BJ (cell line): ENCODE data around the gene DCAF5. TPM values are rescaled to one million over a fixed set of nuclear protein-coding genes. Genes with fewer than 3 reads are reported as not detected.

ENCODE experiments used
- CTCF ChIA-PET: fragments of 350-600 bp; formaldehyde crosslinking; extraction: SDS; loops from one replicate; lab custom pipeline; 2021; ENCODE audit warnings: antibody characterized with exemption, inconsistent platforms; lab: Yijun Ruan, JAX
- POLR2A ChIA-PET: fragments of 300-600 bp; sonication (Branson Sonifier 250); formaldehyde crosslinking; extraction: SDS; loops from one replicate; lab custom pipeline; 2021; ENCODE audit warnings: antibody characterized with exemption; lab: Charles Lee
- DNase-seq: peaks from one replicate; pipeline ENCODE4 v3.0.0-alpha.2; 2011; ENCODE audit warnings: low read depth
- H3K27me3 ChIP-seq: 2 replicates; pipeline ENCODE4 v1.6.0; 2011; ENCODE audit warnings: low read length; ENCODE audit not compliant: control insufficient read depth, insufficient read depth
- H3K36me3 ChIP-seq: 2 replicates; pipeline ENCODE4 v1.5.1; 2011; ENCODE audit warnings: low read length; ENCODE audit not compliant: control insufficient read depth, insufficient read depth
- H3K4me3 ChIP-seq: 2 replicates; pipeline ENCODE4 v1.5.1; 2011; ENCODE audit warnings: low read depth, mild to moderate bottlenecking, control low read depth, low read length
- polyA plus RNA-seq: library from polyadenylated mRNA; depleted of rRNA; stranded (reverse); fragments of >200 nt; gene quantifications from 2 replicates; pipeline ENCODE4 v1.2.3, GENCODE V29; 2011
- TF ChIP-seq, protein P1 (sequence below): IDR thresholded peaks from 2 replicates; pipeline ENCODE4 v1.5.1; 2011; ENCODE audit warnings: low read depth, mild to moderate bottlenecking, control low read depth, inconsistent platforms, low read length, moderate library complexity; ENCODE audit not compliant: insufficient read depth

Gene DCAF5
- polyA plus RNA-seq, 1 experiment: 42.0 TPM

DNA sequence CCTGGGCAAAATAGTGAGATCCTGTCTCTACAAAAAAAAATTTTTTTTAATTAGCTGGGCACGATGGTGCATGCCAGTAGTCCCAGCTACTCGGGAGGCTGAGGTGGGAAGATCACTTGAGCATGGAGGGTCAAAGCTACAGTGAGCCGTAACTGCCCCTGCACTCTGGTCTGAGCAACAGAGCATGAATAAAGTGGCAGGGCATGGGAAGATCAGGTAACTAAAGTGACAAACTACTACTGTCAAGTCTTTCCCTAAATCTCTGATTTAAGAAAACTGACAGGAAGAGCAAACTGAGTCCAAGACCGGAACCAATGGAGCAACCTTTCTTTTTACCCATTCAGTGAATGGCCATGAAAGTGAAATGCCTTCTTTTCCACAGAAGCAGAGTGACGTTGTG is 10.8 kb downstream of the DCAF5 start:
- no peak for DNase-seq
- TF ChIP-seq, protein P1, sequence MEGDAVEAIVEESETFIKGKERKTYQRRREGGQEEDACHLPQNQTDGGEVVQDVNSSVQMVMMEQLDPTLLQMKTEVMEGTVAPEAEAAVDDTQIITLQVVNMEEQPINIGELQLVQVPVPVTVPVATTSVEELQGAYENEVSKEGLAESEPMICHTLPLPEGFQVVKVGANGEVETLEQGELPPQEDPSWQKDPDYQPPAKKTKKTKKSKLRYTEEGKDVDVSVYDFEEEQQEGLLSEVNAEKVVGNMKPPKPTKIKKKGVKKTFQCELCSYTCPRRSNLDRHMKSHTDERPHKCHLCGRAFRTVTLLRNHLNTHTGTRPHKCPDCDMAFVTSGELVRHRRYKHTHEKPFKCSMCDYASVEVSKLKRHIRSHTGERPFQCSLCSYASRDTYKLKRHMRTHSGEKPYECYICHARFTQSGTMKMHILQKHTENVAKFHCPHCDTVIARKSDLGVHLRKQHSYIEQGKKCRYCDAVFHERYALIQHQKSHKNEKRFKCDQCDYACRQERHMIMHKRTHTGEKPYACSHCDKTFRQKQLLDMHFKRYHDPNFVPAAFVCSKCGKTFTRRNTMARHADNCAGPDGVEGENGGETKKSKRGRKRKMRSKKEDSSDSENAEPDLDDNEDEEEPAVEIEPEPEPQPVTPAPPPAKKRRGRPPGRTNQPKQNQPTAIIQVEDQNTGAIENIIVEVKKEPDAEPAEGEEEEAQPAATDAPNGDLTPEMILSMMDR: no peak
- Histone ChIP-seq H3K27me3 (no peaks in the 10 kb centered on the region), H3K36me3 (no peaks in the 10 kb centered on the region), H3K4me3 (no peak overlapping the region)
- ChIA-PET POLR2A (no interaction called here), CTCF (interaction anchor here (2.0 kb wide), 1 partner anchor 9 kb away, joined by 5 read pairs; no protein-coding TSS in a partner anchor)

DNA sequence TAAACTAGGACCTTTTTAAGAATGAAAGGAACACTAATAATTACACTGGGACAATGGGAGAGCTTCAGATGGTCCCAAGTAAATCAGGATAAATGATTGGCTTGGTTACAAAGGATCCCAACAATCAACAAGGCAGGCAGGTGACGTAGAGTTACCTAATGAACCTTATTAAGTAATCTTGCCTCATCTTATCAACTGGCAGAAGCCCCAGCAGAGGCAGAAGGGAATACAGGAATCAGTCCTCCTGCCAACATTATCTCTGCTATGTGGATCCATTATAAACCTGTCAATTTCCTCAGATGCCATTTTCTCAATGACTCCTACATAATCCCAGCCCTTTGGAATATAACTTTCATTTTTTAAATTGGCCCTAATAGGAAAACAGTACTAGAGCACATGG is 11.4 kb downstream of the DCAF5 start:
- ChIA-PET CTCF (interaction anchor here (1.7 to 2.0 kb wide), 2 partner anchors 10 to 12 kb away, joined by 5 read pairs; no protein-coding TSS in a partner anchor), POLR2A (interaction anchor here (0.6 kb wide), 1 partner anchor 102 kb away, joined by 3 read pairs; no protein-coding TSS in a partner anchor)
- TF ChIP-seq, protein P1: no peak
- Histone ChIP-seq H3K36me3 (no peaks in the 10 kb centered on the region), H3K4me3 (no peak overlapping the region), H3K27me3 (no peaks in the 10 kb centered on the region)
- DNase-seq: no peak

GRCh38 chr14:69139743-69140142 is 13.2 kb downstream of the DCAF5 start:
- no peak for DNase-seq
- no peaks in the 10 kb centered on the region for H3K27me3 ChIP-seq
- TF ChIP-seq, protein P1: no peak
- H3K36me3 ChIP-seq: no peaks in the 10 kb centered on the region
- H3K4me3 ChIP-seq: no peak overlapping the region
- ChIA-PET POLR2A (no interaction called here), CTCF (interaction anchor here (1.5 to 1.7 kb wide), 2 partner anchors 10 to 12 kb away, joined by 4 to 5 read pairs; no protein-coding TSS in a partner anchor)

DNA sequence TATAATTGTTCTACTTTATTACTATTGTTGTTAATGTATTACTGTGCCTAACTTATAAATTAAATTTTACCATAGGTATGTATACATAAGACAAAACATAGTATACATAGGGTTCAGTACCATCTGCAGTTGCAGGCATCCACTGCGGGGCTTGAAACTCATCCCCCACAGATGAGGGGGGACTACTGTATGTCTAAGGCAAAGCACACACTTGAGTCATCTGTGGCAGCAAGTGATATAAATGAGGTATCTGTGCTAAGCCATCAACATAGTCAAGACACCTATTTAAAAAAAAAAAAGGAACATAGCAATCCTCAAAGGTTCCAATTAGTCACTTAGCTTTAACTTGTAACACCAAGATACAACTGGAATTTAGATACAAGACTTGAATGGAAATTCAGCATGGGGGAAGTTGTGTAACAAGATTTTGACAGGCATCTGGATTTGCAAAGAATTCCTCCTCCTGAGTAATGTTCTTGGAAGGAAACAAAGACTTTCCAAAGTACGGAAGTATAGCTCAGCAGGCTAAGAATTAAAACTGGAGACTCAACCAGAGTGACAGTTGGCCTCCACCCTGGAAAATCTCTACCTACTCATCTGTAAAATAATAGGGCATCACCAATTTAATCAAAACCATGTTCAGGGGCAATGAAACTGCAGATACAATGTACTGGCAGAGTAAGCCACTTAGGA is 14.9 kb downstream of the DCAF5 start:
- no peak overlapping the region for H3K4me3 ChIP-seq
- DNase-seq: no peak
- TF ChIP-seq, protein P1: no peak
- no peaks in the 10 kb centered on the region for H3K27me3 ChIP-seq
- ChIA-PET POLR2A (no interaction called here), CTCF (interaction anchor here (0.8 to 2.5 kb wide), 3 partner anchors 9 to 110 kb away, joined by 3 to 10 read pairs (median 3); partner anchors contain the start of gene DCAF5)
- no peaks in the 10 kb centered on the region for H3K36me3 ChIP-seq

GRCh38 chr14:69137416-69137815 is 15.5 kb downstream of the DCAF5 start:
- Histone ChIP-seq H3K27me3 (no peaks in the 10 kb centered on the region), H3K36me3 (no peaks in the 10 kb centered on the region), H3K4me3 (no peak overlapping the region)
- DNase-seq: no peak
- TF ChIP-seq, protein P1: no peak
- CTCF ChIA-PET: interaction anchor here (0.7 to 2.5 kb wide), 3 partner anchors 8 to 226 kb away, joined by 3 to 10 read pairs (median 3); partner anchors contain the start of gene DCAF5
- POLR2A ChIA-PET: no interaction called here
